HG03175 (cell line): Measurements from ENCODE around the gene C9orf152.
"Not testable (repeated sequence)": the region's sequence is repeated elsewhere in the genome, so short reads cannot be mapped to it uniquely, and the experiment has no call there.

Experiments used
- ATAC-seq: cut with Tn5 transposase; IDR thresholded peaks from one replicate; pipeline ENCODE4 v1.9.1; 2021; ENCODE audit warnings: mild to moderate bottlenecking, moderate library complexity; ENCODE audit not compliant: unreplicated experiment

The C9orf152 gene

GRCh38 chr9:110214586-110215355 lies 6.8 kb upstream of the C9orf152 start:
- ATAC-seq: no peak

- no peak for ATAC-seq
Observed at GRCh38 chr9:110214090-110214489, 6.1 kb upstream of the C9orf152 start.

GRCh38 chr9:110213413-110214044 lies 5.6 kb upstream of the C9orf152 start:
- ATAC-seq: no peak

GRCh38 chr9:110207071-110207641 lies 803 bp downstream of the C9orf152 start:
- ATAC-seq: no peak

- no peak for ATAC-seq
Observed at GRCh38 chr9:110206389-110206788, 1.6 kb downstream of the C9orf152 start.

- not testable (repeated sequence) for ATAC-seq
Observed at GRCh38 chr9:110205612-110206011, 2.3 kb downstream of the C9orf152 start.

- ATAC-seq: no peak
Observed at GRCh38 chr9:110202232-110202631, 5.7 kb downstream of the C9orf152 start.

GRCh38 chr9:110199643-110200042 lies 8.3 kb downstream of the C9orf152 start:
- no peak for ATAC-seq

GRCh38 chr9:110198357-110198756 lies 9.6 kb downstream of the C9orf152 start:
- ATAC-seq: no peak

- ATAC-seq: no peak
Observed at GRCh38 chr9:110197330-110198187, 10.4 kb downstream of the C9orf152 start.

- not testable (repeated sequence) for ATAC-seq
Observed at GRCh38 chr9:110196084-110196499, 11.9 kb downstream of the C9orf152 start.

GRCh38 chr9:110192531-110193261 lies 15.3 kb downstream of the C9orf152 start:
- no peak for ATAC-seq

- no peak for ATAC-seq
Observed at GRCh38 chr9:110191615-110192014, 16.3 kb downstream of the C9orf152 start.

GRCh38 chr9:110189559-110190320 lies 18.2 kb downstream of the C9orf152 start:
- ATAC-seq: no peak

- ATAC-seq: no peak
Observed at GRCh38 chr9:110188991-110189390, 19.0 kb downstream of the C9orf152 start.

GRCh38 chr9:110188101-110188500 lies 19.9 kb downstream of the C9orf152 start:
- ATAC-seq: no peak

- ATAC-seq: no peak
Observed at GRCh38 chr9:110187126-110187525, 20.8 kb downstream of the C9orf152 start.

GRCh38 chr9:110186254-110186653 lies 21.7 kb downstream of the C9orf152 start:
- ATAC-seq: no peak

GRCh38 chr9:110185806-110186205 lies 22.2 kb downstream of the C9orf152 start:
- ATAC-seq: no peak
